GM18520 (cell line): ENCODE results near the gene ATXN7L1.

Experiments used
- ATAC-seq: cut with Tn5 transposase; IDR thresholded peaks from one replicate; pipeline ENCODE4 v1.9.1; 2021; ENCODE audit not compliant: unreplicated experiment

Gene ATXN7L1

DNA sequence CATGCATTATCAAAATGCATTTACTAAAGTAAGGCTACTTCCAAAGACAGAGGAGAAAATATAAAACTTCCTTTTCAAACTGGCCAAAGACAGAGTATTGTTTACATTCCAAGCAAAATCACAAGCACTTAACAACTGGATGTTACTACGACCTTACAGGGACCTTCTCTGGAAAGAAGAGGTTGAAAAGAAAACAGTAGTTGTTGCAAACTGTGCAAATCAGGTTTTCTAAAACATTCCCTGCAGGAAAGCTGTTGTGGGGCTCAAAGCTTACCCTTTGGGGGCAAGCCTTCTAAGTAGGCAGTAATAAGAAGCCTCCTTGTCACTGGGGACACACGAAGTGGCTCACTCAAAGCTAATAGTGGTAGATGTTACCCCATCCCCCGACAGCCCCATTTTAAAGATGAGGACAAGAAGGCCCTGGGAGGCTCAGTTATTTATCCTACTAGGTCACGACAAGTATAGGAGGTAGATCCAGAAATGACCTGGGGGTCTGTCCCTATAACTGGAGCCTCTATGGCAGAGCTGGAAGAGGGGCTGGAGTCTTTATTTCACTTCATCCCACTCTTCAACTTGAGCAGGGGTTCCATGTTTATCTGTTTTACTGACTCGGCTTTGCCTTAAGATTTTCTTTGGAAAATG is 46.6 kb downstream of the ATXN7L1 start:
- ATAC-seq: no peak

- ATAC-seq: no peak
Measured at GRCh38 chr7:105828141-105828540, 48.3 kb downstream of the ATXN7L1 start.

DNA sequence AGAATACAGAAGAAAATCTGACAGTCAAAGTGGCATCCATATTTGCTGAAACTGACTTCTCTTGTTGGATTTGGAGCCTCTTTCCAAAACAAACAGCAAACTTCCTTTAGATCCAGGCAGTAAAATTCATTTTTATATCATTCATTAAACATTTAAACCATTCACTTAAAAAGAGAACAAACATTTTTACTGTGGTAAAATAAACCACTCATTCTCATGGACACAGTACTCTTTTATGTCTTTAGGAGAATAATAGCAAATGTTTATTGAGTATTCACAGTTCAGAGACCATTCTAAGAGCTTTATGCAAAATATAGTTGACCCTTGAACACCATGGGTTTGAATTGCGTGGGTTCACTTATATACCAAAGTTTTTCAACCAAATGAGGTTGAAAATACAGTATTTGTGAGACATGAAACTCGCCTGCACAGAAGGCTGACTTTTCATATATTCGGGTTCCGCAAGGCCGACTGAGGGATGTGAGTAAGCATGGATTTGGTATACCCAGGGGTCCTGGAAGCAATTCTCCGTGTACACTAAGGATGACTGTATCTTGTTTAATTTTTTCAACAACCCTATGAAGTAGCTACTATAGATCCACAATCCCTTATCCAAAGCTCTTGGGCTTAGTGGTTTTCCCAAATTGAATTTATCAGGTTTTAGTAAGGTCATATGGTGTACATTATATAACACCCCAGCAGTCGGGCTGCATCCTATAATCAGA is 49.1 kb downstream of the ATXN7L1 start:
- no peak for ATAC-seq

- no peak for ATAC-seq
Measured at GRCh38 chr7:105826143-105826542, 50.3 kb downstream of the ATXN7L1 start.

- ATAC-seq: no peak
Measured at GRCh38 chr7:105825371-105825770, 51.0 kb downstream of the ATXN7L1 start.

- ATAC-seq: no peak
Measured at GRCh38 chr7:105822806-105823205, 53.6 kb downstream of the ATXN7L1 start.

DNA sequence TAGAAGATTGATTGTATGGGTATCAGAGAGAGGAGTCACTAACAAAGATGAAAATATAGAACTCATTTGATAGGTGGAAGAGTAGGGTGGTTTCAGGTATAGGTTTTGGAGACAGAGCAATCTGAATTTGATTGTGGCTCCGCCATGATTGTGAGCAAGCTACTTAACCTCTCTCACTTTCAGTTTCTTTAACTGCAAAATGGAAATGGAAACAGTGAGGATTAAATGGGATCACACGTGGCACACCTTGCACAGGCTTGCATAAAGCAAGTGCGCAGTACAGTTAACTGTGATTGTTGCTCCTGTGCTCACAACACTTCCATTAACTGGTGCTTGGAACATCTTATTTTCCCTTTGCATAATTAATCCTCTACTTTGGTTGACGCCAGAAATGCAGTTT is 54.9 kb downstream of the ATXN7L1 start:
- no peak for ATAC-seq

- ATAC-seq: no peak
Measured at GRCh38 chr7:105820363-105821066, 55.9 kb downstream of the ATXN7L1 start.

DNA sequence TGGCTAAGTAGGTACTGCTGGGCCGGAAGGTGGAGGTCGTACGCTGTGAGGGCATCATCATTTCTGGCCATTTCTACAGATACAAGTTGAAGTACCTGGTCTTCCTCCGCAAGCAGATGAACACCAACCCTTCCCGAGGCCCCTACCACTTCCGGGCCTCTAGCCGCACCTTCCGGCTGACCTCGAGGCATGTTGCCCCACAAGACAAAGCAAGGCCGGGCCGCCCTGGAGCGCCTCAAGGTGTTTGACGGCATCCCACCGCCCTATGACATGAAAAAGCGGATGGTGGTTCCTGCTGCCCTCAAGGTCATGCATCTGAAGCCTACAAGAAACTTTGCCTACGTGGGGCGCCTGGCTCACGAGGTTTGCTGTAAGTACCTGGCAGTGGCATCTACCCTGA is 56.8 kb downstream of the ATXN7L1 start:
- ATAC-seq: no peak

DNA sequence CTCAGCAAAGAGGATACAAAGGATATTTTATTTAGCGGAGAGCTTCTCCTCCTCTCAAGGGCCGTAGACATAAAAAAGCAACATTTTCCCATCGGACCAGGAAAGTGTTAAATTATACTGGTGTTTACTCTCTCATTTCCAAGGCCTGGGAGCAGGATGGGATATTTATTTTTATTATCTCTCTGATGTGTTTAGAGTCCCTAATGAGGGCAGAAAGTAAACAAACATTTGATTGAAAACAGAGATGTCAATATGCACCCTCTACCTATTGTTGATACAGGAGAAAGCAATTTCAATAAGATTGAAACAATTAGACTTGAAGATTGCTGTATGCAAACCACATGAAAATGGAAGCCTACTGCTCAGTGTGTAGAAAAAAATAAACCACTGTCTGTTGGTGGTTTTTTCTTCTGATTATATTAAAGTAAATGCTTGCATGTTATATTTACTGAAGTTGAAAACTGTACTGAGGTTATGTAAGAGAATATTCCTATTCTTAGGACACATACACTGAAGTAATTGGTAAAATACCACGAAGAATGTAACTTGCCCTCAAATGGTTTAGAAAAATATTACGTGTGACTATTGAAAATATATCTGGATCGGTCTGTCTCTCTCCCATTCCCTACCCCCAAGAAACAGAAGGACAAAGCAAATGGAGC is 59.3 kb downstream of the ATXN7L1 start:
- no peak for ATAC-seq

DNA sequence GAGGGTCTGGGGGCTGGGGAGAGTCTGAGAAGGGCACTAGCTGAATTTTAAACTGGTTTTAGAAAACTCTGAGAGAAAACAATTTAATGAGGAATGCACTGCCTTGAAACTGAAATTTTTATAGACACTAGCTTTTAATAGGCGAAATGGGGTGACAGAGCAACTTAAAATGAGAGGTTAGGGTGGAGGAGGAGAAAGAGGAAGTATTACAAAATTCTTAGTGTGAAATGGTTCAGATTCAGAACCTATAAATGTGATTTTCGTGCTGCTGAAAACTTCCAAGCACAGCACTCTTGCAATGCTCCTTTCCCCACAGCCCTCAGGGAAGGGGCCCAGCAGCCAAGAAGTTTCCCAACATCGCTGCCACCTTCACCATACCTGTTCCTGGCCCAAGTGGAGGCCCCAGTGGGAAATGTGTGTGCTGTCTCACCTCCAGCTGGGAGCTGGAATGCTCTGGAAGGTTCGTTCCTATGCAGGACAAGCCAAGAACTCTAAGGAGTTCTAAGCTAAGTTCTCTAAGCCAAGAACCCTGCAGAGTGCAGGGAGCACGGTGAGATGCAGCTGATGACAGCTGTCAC is 60.0 kb downstream of the ATXN7L1 start:
- ATAC-seq: no peak

DNA sequence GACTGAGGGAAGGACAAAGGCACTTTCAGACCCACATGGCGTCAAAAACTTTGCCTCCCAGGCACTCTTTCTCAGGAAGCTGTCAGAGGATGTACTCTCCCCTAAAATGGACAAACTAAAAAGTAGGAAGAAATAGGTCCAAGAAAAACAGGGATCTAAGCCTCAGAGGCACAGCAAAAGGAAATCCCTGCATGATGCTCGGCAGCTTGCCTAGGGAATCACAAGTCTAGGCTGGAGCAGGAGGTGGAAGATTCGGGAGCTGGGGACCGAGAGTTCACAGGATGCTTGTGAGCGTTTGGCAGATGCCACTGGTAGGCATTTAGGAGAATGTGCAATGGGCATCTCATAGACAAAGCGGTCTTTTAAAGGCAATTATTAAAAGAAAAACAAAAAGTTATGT is 60.8 kb downstream of the ATXN7L1 start:
- ATAC-seq: no peak

DNA sequence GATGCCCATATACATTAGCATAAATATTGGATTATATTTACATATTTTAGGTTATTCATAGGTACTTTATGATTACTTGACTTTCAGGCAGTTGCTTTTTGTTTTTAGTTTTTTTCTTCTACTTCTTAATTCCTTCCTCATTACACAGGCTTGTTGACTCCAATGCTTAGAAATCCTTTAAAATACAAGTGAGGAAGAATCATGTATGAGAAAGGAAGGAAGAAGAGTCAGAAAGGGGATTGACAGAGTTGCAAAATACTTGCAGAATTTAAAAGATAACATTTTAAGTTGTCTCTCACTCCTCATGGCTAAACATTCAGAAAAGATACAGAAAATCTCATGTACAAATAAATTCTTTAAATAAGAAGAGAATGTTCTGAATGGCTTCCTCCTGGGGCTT is 61.9 kb downstream of the ATXN7L1 start:
- no peak for ATAC-seq

- ATAC-seq: no peak
Measured at GRCh38 chr7:105811189-105811847, 65.1 kb downstream of the ATXN7L1 start.

GRCh38 chr7:105810556-105810955 is 65.8 kb downstream of the ATXN7L1 start:
- ATAC-seq: no peak

DNA sequence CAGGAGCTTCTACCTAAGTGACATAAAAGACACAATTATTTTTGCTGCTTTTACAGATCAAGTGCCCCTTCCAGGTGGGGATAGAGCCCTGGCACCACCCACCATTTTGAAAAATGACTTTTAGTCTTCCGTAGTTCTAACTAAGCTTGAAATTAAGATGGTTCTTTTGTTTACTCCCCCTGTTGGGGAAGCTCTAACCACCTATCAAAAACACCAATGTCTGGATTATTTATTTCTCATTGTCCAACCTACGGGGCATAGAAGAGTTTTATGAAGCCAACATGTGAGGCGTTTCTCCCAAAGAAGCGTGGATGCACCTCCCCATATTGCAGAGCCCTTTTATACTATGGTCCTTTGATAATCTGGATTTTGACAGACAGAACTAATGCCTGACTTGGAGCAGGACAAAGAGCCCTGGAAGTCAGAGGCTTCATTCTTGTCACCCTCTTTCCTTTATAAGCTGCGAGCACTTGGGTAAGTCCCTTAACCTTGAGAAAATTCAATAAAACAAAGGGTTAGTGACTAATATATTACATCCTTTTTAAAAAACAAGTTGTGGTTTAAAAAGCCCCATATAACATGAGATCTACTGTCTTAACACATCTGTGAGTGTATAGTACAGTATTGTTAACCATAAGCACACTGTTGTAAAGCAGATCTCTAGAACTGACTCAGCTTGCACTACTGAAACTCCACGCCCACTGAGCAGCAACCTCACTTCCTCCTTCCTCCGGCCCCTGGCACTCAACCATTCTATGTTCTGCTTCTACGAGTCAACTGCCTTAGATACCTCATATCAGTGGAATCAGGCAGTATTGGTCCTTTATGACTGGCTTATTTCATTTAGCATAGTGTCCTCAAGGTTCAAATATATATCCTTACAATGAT is 67.5 kb downstream of the ATXN7L1 start:
- ATAC-seq: peak; percentile 99

GRCh38 chr7:105808209-105808608 is 68.2 kb downstream of the ATXN7L1 start:
- no peak for ATAC-seq

DNA sequence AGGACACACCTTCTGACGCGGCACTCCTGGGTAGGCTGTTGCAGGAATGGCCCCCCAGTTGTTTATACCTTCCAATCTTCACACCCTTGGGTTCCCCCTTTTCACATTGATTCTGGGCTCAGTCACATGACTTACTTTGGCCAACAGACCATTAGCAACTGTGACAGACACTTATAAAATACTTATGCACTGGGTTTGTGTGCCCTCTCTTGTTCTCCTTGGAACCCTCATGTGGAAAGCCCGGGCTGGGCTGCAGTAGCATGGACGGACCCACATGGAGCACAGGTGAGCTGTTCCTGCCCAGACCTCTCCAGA is 69.0 kb downstream of the ATXN7L1 start:
- no peak for ATAC-seq

DNA sequence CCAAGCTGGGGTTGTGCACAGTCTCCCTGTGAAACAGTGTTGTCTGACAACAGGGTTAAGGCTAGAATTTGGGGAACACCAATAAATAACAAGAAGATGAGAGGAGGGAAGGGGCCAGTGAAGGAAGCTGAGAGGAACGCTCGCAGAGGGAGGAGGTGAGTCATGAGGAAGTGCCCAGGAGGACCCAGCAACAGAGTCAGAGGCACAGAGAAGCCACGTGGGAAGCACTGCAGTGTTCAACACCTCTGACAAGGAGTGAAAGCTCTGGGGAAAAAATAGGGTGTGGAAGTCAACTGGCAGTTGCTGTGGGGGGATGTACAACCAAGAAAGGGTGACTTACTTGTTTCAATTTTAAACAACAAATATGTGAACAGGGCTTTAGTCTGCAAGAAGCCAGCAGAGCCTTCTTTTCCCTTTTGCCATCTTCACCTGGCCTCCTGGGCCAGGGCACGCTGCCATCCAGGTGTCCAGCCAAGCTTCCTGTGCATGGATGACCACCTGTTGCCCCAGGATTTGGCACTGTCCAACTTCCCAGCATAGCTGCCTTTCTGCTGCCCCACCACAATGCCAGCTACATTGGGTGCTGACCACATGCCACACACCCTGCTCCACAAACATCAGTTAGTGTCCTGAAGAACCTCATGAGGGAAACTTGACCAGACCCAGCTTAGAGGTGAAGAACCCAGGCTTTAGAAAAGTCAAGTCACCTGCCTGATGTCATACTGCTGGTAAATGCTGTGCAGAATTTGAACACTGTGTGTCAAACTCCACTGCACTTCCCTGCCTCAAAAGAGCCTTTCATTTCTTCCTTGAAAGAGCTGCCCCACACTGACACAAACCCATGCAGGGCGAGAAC is 69.6 kb downstream of the ATXN7L1 start:
- peak; percentile 22 for ATAC-seq
